Ishikawa (cell line): ENCODE data around the gene ASH1L.

Source experiments
- CEBPB ChIP-seq: IDR thresholded peaks from 2 replicates; pipeline ENCODE4 v1.6.1; 2012
- CREB1 ChIP-seq: IDR thresholded peaks from 2 replicates; pipeline ENCODE4 v1.6.1; 2012; ENCODE audit warnings: low read depth
- EGR1 ChIP-seq: IDR thresholded peaks from 2 replicates; pipeline ENCODE4 v1.6.1; 2012
- FOXM1 ChIP-seq: IDR thresholded peaks from 2 replicates; pipeline ENCODE4 v1.6.1; 2012; ENCODE audit warnings: low read depth, borderline replicate concordance
- MAX ChIP-seq: IDR thresholded peaks from 2 replicates; pipeline ENCODE4 v1.6.1; 2012
- REST ChIP-seq: IDR thresholded peaks from 2 replicates; pipeline ENCODE4 v1.6.1; 2012; ENCODE audit warnings: low read depth, mild to moderate bottlenecking
- TAF1 ChIP-seq: IDR thresholded peaks from 2 replicates; pipeline ENCODE4 v1.6.1; 2012; ENCODE audit warnings: low read depth, mild to moderate bottlenecking

- TF ChIP-seq CREB1 (no peak), REST (no peak), MAX (no peak), TAF1 (no peak), EGR1 (no peak), CEBPB (no peak), FOXM1 (no peak)
These were observed 109.5 kb downstream of the ASH1L start for GRCh38 chr1:155453141-155453540.
